Middle frontal gyrus (tissue), 1 donor: ENCODE measurements around the gene ITGBL1.

Experiments
- DNase-seq: peaks from one replicate; pipeline ENCODE4 v3.0.0-alpha.2; 2015; ENCODE audit warnings: low spot score; ENCODE audit errors: extremely low spot score

Gene ITGBL1

GRCh38 chr13:101695870-101696516 is 243.5 kb downstream of the ITGBL1 start:
- no peak for DNase-seq

DNA sequence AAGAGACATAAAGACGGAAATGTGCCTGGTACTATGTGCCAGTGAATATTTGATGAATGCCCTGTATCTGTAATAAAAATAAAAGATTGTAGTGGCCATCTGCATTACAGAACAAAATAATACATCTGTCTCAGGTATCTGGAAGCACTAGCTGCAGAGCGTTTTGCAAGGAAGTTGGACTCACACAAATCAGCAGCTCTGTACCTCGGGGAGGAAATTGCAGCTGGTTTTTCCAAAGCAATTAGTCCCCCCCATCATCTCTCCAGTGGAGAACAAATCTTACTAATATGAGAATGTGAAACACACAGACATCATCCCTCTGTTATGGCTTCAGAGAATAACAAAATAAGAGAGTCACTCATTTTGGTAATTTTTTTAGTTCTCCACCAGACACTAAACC is 245.3 kb downstream of the ITGBL1 start:
- no peak for DNase-seq

GRCh38 chr13:101698400-101698799 is 245.9 kb downstream of the ITGBL1 start:
- DNase-seq: no peak

- DNase-seq: no peak
These were observed 248.1 kb downstream of the ITGBL1 start for GRCh38 chr13:101700598-101700997.

GRCh38 chr13:101703081-101703480 is 250.6 kb downstream of the ITGBL1 start:
- no peak for DNase-seq

- no peak for DNase-seq
These were observed 251.4 kb downstream of the ITGBL1 start for GRCh38 chr13:101703838-101704237.

- no peak for DNase-seq
These were observed 254.2 kb downstream of the ITGBL1 start for GRCh38 chr13:101706651-101707050.

DNA sequence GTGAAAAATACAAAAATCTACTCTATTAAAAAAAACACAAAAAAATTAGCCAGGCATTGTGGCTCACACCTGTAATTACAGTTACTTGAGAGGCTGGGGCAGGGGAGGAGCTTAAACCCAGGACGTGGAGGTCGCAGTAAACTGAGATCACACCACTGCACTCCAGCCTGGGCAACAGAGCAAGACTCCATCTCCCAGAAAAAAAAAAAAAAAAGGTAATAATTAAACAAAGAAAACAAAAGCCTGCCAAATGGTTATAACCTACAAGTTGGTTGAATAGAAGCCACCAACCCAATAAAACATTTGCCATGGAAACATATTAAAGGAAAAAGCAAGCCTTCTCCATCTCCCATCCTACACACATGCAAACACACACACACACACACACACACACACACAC is 255.2 kb downstream of the ITGBL1 start:
- DNase-seq: no peak

GRCh38 chr13:101708115-101708514 is 255.6 kb downstream of the ITGBL1 start:
- no peak for DNase-seq

- DNase-seq: no peak
These were observed 257.5 kb downstream of the ITGBL1 start for GRCh38 chr13:101709952-101710351.

DNA sequence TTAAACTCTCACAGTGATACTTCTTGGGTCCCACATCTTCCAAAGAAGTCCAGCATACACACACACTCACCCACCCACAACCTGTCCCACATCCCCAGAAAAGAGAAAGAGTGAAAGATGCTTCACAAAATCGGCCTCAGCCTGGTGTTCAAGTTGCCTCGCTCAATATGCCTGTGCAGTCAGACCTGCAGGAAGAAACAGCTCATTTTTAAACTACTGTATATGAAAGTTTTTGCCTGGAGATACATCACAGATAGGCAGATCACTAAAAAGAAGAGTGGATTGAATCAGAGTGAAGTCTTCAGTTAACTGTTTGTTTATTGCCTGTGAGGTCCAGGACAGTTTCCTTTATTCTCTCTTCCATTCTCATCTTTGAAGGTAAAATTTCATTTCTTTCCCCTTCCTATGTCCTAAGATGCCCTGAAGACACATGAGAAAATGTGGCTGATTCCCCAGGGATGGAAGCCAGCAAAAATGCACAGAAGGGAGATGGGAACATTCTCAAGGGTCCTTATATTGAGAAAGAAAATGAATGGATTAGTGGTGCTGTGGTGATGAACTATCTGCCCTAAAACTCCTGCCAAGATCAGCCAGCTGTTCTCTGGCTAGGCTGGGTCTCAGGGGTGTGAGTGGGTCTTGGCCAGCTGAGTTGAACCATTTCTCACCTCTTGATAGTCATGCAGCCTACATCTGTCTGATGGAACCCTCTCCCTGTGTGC is 259.0 kb downstream of the ITGBL1 start:
- no peak for DNase-seq

GRCh38 chr13:101712026-101712348 is 259.5 kb downstream of the ITGBL1 start:
- DNase-seq: no peak

GRCh38 chr13:101714195-101714594 is 261.7 kb downstream of the ITGBL1 start:
- no peak for DNase-seq

DNA sequence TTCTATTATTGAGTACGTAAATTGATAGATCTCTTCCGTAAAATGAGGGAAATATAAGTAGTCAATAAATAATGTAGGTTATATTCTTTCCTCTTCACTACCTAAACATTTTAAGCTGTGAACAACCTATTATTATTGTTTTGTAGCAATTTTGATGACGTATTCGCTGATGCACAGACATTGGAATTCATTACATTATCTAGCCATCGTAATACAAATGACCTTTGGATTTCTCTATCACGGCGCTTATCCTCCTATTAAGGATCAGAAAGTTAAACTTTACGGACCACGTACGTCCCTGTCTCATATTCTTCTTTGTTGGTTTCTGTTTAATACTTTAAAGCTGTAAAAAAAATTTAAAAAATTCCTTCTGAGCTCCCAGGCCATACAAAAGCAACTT is 264.9 kb downstream of the ITGBL1 start:
- no peak for DNase-seq

GRCh38 chr13:101718496-101718895 is 266.0 kb downstream of the ITGBL1 start:
- DNase-seq: no peak

DNA sequence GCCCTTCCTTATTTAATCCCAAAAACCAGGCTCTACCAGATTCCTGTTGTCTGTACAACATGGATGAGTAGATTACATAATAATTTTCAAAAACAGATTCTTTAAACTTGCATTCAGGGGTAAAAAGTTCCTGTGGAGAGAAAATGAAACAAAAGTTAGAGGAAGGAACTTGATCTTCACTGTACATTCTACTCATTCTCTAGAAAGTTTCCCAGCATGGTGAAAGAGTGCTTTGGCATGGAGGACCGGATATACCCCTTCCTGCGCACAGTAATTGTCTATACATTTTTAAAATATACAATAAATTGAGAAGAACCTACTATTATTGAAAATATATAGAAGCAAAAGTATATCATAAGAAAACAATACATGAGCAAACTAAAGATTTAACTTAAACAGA is 274.2 kb downstream of the ITGBL1 start:
- DNase-seq: no peak

DNA sequence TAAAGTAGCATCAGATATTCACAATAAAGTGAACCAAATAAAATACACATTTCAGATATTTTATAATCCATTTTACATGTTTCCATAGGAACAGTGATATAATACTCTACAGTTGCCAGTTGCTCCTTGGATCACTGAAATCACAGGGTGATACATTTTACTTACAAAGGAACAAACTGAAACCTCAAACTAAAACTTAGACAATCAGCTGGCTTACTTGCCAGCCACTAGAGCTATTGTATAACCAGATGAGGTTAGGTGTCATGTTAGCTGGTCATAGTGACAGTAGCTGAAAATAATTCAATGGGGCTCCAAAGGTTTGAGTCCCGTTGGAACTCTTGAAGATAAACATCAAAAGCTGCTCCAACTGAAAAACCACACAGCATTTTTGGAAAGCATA is 274.6 kb downstream of the ITGBL1 start:
- no peak for DNase-seq

DNA sequence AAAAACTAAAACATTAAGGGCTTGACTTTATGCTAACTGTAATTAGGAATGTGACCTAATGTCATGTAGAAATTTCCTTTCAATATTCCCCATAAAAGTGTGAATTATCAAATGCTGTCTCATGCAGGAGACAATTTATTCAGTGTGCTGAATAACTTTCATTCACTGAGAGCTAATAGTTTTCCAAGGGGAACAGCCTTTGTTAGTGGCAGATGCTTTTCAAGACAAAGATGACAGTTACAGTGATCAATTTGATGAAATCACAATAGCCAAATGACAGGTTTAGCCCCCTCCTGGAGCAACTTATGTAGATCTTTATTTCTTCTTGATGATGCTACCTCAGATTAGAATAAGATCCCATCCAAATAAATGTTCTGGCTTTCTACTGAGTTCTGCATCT is 275.5 kb downstream of the ITGBL1 start:
- DNase-seq: no peak

DNA sequence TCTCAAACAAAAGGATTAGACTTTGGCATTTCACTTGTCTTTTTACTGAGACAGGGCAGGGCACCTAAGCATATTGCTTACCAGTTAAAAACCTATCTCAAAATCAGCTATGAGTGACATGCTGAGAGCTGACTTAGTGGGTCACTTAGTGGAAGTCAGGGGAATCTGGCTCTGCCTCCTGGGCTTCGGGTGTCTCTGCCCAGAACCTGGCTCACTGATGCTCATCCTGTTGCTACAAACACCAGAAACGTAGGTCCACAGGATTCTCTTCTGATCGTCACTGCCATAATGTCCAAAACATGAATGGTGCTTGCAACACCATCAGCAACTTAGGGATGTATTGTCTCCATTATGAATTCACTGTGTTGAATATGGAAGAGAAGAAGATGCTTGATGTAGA is 276.1 kb downstream of the ITGBL1 start:
- DNase-seq: no peak

DNA sequence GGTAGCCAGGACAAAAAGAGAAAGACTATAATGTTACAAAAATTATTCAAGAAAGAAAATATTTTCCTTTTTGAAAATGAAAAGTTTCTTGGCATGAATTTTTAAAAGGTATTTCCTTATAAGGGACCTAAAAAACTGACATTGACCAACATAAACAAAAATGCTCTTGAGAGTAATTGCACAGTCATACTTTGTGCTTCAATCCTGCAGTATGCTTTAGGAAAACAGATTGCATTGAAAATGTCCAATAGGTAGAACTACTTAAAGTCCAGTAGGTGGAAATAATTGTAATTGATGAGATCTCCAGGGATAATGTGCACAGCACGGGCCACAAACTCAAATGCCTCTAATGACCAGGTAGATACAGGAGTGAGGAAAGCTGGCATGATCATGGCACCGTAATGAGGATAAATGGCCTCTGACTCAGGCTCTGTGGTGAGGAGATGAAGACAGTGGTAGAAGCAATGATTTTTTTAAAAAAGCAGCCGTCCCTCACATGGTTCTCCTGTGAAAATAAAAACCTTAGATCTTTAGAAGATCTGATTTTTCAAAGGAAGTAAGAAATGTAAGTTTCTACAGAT is 278.0 kb downstream of the ITGBL1 start:
- DNase-seq: no peak

DNA sequence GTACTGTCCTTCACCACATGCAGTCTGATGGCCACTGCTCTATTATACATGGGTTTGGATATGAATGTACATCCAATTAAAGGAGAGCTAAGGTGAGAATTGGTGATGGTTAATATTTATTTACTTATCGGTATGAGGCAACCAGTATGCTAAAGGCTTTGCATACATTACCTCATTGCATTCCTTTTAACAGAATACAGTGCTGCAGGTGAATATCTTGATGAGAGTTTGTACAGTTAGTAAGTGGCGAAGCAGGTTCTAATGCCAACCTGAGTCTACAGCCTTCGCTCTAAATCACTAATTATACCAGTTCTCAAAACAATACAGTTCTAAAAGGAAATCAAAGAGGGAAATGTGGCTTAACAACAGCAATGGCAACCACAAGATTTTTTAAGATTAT is 284.1 kb downstream of the ITGBL1 start:
- DNase-seq: no peak

DNA sequence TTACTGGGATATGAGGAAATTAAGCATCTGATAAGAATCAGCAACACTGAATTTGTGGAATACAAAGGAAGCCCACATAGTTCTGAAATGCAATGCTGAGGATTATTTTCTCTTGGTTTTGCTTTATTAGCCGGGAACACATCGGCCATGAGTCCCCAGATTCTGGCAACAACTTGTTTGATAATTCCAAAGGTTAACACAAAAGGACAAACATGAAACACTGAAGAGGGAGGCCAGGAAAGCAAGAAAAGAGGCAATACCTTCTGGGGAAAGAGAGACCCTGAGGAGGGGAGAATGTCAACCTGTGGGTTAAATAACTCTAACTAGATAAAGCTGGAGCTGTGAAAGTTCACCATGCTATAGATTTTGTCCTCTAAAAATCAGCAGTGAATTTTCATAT is 285.9 kb downstream of the ITGBL1 start:
- DNase-seq: no peak
